ENCODE results near the gene CASZ1.

Gene CASZ1

DNA sequence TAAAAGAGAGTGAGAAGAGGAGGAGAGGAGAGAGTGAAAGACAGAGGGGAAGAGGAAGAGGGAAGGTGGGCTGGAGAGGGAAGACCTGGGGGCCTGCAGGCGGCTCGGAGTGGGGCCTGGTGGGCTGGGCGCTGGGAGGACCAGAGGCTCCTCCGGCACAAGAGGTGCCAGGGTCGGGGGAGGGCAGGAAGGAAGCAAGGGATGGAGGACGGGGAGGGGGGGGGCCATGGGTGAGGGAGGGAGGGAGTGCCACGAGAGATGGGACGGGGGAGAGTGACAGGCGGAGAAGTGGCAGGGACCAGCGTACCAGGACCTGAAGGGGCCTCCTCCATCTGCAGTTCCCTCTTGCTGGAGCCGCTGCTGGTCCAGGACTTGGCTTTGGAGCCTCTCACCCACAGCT lies 87.7 kb downstream of the CASZ1 start:
- no peak overlapping the region for H3K4me3 ChIP-seq (ENCODE audit: low read depth, low read length)
- TF ChIP-seq, protein P1, sequence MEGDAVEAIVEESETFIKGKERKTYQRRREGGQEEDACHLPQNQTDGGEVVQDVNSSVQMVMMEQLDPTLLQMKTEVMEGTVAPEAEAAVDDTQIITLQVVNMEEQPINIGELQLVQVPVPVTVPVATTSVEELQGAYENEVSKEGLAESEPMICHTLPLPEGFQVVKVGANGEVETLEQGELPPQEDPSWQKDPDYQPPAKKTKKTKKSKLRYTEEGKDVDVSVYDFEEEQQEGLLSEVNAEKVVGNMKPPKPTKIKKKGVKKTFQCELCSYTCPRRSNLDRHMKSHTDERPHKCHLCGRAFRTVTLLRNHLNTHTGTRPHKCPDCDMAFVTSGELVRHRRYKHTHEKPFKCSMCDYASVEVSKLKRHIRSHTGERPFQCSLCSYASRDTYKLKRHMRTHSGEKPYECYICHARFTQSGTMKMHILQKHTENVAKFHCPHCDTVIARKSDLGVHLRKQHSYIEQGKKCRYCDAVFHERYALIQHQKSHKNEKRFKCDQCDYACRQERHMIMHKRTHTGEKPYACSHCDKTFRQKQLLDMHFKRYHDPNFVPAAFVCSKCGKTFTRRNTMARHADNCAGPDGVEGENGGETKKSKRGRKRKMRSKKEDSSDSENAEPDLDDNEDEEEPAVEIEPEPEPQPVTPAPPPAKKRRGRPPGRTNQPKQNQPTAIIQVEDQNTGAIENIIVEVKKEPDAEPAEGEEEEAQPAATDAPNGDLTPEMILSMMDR (IDR thresholded peaks at IDR 0.05; ENCODE audit: low read depth, low read length), result no peak

DNA sequence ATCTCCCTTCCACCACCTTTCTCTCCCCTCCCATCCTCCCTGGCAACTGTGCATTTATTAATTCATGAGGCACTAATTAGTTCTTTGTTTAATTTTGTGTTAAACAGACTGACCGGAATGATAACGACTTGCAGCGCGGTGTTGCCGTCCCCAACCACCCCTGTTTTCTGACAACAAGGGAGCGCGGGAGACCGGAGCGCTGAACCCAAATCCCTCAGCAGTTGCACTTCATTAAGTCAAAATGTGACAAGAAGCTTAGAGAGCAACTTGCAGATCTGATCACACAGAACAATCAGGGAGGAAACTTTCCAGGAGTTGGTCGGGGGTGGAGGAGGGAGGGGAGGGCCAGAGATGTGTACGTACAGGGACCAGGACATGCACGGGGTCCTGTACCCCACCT lies 89.2 kb downstream of the CASZ1 start:
- no peak overlapping the region for H3K4me3 ChIP-seq (ENCODE audit: low read depth, low read length)
- TF ChIP-seq, protein P1 (IDR thresholded peaks at IDR 0.05; ENCODE audit: low read depth, low read length), result no peak

DNA sequence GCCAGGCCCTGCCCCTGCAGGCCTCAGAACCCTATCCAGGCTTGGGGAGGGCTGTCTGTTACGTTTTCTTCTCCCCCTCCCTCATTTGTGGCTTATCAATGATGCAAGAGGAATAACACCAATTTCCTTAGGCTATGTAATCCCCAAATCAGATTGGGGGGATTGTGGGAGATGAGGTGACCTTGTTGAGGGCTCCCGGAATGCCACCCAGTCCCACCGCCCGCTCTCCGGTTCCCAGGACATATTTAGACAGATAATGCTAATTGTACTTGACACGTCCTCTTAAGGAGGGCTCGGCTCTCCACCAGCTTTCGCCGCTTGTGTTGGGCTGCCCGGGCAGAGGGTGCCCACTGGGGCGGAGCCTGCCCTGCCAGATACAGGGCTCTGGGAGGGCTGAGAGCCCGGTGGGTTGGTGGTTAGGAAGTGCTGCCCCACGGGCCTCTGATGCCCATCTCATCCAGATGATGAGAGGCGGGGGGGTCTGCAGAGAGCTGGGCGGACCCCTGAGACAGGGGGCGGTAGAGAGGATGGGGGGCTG lies 90.0 kb downstream of the CASZ1 start:
- TF ChIP-seq, protein P1 (IDR thresholded peaks at IDR 0.05; ENCODE audit: low read depth, low read length), result no peak
- no peak overlapping the region for H3K4me3 ChIP-seq (ENCODE audit: low read depth, low read length)

DNA sequence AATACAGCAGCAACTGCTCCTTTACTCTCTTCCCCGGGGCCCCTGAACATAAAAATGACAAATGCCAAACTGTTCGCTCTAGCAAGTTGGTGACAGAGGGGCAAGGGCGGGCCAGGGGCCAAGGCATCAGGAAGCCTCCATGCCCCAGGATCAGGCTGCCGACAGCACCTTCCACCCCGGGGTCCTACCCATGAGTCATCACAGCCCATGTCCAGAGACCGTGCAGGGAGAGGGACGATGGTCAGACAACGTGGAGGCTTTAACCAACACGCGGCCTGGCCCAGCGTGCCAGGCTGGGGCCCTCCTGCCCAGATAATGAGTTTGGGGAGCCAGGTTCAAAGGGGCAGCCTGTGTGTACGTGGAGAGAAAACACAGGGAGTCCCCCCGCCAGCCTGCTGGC lies 90.5 kb downstream of the CASZ1 start:
- H3K4me3 ChIP-seq (ENCODE audit: low read depth, low read length), result no peak overlapping the region
- TF ChIP-seq, protein P1 (IDR thresholded peaks at IDR 0.05; ENCODE audit: low read depth, low read length), result no peak

DNA sequence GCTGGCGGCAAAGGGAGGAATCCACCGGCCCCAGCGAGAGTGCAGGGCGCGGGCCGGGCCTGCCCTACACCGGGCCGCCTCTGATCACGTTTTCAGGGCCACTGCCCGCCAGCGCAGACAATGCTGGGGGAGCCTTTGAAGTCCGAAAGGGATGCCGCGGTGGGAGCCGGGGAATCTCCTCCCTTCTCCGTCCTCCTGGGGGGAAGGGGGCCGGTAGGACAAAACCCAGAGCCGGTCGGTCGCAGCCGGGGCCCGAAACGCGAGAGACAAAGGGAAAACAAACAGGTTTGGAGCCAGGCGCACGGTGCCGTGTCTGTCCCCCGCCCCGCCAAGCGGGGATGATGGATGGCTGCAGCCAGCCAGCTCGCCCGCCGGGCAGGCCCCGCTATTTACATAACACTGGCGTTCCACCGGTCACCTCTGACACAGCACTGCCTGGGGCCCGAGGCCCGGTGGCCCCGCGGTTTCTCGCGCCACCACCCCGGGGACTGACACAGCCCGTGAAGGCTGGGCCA lies 92.0 kb downstream of the CASZ1 start:
- TF ChIP-seq, protein P1 (IDR thresholded peaks at IDR 0.05; ENCODE audit: low read depth, low read length), result no peak
- no peak overlapping the region for H3K4me3 ChIP-seq (ENCODE audit: low read depth, low read length)

DNA sequence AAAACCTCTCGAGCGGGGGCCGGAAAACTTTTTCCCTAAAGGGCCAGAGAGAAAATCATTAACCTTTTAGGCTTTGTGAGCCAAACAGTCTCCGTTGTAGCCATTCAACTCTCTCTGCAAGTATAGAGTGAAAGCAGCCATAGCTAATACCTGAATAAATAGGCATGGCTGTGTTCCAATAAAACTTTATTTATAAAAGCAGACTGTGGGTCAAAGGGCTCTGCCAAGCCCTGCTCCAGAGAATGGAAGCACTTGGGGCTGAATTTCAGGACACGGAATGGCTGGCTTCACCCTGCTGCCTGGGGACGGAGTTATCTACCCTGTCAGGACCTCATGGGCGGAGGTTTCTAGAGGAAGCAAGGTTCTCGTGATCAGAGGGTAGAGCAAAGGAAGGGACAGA lies 92.7 kb downstream of the CASZ1 start:
- no peak overlapping the region for H3K4me3 ChIP-seq (ENCODE audit: low read depth, low read length)
- TF ChIP-seq, protein P1 (IDR thresholded peaks at IDR 0.05; ENCODE audit: low read depth, low read length), result no peak

DNA sequence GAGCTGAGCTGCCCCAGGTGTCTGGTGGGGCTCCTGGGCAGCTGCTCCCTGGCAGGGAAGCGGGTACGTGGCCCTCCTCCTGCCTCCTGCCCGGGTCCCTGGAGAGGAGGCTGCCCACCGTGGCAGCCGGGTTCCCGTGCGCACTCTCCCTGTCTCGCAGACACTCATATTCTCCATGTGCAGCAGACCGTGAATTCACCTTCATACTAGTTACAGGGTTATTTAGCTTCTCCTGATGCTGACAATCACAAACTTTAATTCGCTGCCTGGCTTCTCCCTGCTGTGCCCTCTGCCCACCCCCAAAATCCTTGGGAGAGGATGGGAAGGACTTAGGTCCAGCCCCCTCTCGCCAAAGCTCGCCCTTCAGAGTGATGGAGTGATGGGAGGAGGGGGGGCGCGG lies 95.3 kb downstream of the CASZ1 start:
- H3K4me3 ChIP-seq (ENCODE audit: low read depth, low read length), result no peak overlapping the region
- TF ChIP-seq, protein P1 (IDR thresholded peaks at IDR 0.05; ENCODE audit: low read depth, low read length), result no peak
